Neural crest cell (in vitro differentiated cells): ENCODE measurements around the gene KRTAP10-9. TPM values are rescaled to one million over a fixed set of nuclear protein-coding genes. Genes with fewer than 3 reads are reported as not detected.

Experiments used
- DNase-seq: peaks from one replicate; pipeline ENCODE4 v3.0.0; 2021; ENCODE audit warnings: low read depth, mixed read lengths, low spot score
- H3K27ac Mint-ChIP-seq: one replicate; pipeline ENCODE4 v1.8.0; 2021; ENCODE audit warnings: mild to moderate bottlenecking, mixed read lengths; ENCODE audit not compliant: unreplicated experiment
- H3K27me3 Mint-ChIP-seq: 2 replicates; pipeline ENCODE4 v1.8.0; 2021; ENCODE audit warnings: low read depth, mild to moderate bottlenecking, mixed read lengths
- H3K36me3 Mint-ChIP-seq: 2 replicates; pipeline ENCODE4 v1.8.0; 2021; ENCODE audit warnings: low read depth, mild to moderate bottlenecking, mixed read lengths
- H3K4me1 Mint-ChIP-seq: 2 replicates; pipeline ENCODE4 v1.8.0; 2021; ENCODE audit warnings: mixed read lengths
- H3K4me3 Mint-ChIP-seq: one replicate; pipeline ENCODE4 v1.8.0; 2021; ENCODE audit warnings: mild to moderate bottlenecking, mixed read lengths
- H3K9me3 Mint-ChIP-seq: 2 replicates; pipeline ENCODE4 v1.8.0; 2021; ENCODE audit warnings: mixed read lengths
- total RNA-seq: library from RNA; stranded (reverse); gene quantifications from 2 replicates; pipeline ENCODE4 v1.2.1, GENCODE V29; 2021
- TF ChIP-seq, protein P1 (sequence below): fragments of 200-600 bp; sonication (generic); conservative IDR thresholded peaks from 2 replicates; pipeline ENCODE4 v1.5.0; 2021; ENCODE audit warnings: antibody characterized with exemption, mild to moderate bottlenecking

Gene KRTAP10-9
- total RNA-seq, 1 donor from 2014 or later = not detected

GRCh38 chr21:44593598-44594405 is 33.1 kb upstream of the KRTAP10-9 start:
- no peak for DNase-seq
- Mint-ChIP-seq H3K36me3 (no peaks in the 10 kb centered on the region), H3K4me1 (peaks cover 25% of the 10 kb centered on the region), H3K4me3 (no peak overlapping the region), H3K27me3 (no peaks in the 10 kb centered on the region), H3K27ac (peak overlapping the region; percentile 69), H3K9me3 (no peaks in the 10 kb centered on the region)
- TF ChIP-seq, protein P1, sequence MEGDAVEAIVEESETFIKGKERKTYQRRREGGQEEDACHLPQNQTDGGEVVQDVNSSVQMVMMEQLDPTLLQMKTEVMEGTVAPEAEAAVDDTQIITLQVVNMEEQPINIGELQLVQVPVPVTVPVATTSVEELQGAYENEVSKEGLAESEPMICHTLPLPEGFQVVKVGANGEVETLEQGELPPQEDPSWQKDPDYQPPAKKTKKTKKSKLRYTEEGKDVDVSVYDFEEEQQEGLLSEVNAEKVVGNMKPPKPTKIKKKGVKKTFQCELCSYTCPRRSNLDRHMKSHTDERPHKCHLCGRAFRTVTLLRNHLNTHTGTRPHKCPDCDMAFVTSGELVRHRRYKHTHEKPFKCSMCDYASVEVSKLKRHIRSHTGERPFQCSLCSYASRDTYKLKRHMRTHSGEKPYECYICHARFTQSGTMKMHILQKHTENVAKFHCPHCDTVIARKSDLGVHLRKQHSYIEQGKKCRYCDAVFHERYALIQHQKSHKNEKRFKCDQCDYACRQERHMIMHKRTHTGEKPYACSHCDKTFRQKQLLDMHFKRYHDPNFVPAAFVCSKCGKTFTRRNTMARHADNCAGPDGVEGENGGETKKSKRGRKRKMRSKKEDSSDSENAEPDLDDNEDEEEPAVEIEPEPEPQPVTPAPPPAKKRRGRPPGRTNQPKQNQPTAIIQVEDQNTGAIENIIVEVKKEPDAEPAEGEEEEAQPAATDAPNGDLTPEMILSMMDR = no peak

GRCh38 chr21:44594406-44594916 is 32.4 kb upstream of the KRTAP10-9 start:
- no peak overlapping the region for H3K4me3 Mint-ChIP-seq
- no peaks in the 10 kb centered on the region for H3K36me3 Mint-ChIP-seq
- TF ChIP-seq, protein P1 = no peak
- no peak for DNase-seq
- peaks cover 26% of the 10 kb centered on the region for H3K4me1 Mint-ChIP-seq
- no peak overlapping the region for H3K27ac Mint-ChIP-seq
- no peaks in the 10 kb centered on the region for H3K27me3 Mint-ChIP-seq
- no peaks in the 10 kb centered on the region for H3K9me3 Mint-ChIP-seq

DNA sequence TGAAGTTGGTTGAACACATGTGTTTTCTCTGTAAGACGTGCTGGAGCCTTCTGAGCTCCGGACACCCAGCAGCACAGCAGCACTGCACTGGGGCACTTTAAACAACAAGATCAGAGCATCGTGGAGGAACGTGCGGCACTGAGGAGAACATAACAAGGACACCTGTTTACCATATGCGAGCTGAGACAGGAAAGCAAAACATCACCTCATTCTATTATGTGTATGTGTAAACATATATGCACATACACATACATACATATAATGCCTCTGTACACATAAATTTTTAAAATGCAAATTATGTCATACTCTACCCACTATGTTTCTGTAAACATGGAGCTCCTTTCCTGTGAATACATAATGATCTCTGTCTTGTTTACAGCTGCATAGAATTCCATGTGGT is 31.4 kb upstream of the KRTAP10-9 start:
- no peaks in the 10 kb centered on the region for H3K9me3 Mint-ChIP-seq
- H3K27ac Mint-ChIP-seq = no peak overlapping the region
- DNase-seq = no peak
- H3K4me1 Mint-ChIP-seq = peaks cover 26% of the 10 kb centered on the region
- H3K36me3 Mint-ChIP-seq = no peaks in the 10 kb centered on the region
- H3K4me3 Mint-ChIP-seq = no peak overlapping the region
- no peaks in the 10 kb centered on the region for H3K27me3 Mint-ChIP-seq
- TF ChIP-seq, protein P1 = no peak

GRCh38 chr21:44596068-44596725 is 30.7 kb upstream of the KRTAP10-9 start:
- TF ChIP-seq, protein P1 = no peak
- Mint-ChIP-seq H3K27me3 (no peaks in the 10 kb centered on the region), H3K27ac (no peak overlapping the region), H3K36me3 (no peaks in the 10 kb centered on the region), H3K4me3 (no peak overlapping the region), H3K9me3 (no peaks in the 10 kb centered on the region), H3K4me1 (peaks cover 26% of the 10 kb centered on the region)
- DNase-seq = no peak

DNA sequence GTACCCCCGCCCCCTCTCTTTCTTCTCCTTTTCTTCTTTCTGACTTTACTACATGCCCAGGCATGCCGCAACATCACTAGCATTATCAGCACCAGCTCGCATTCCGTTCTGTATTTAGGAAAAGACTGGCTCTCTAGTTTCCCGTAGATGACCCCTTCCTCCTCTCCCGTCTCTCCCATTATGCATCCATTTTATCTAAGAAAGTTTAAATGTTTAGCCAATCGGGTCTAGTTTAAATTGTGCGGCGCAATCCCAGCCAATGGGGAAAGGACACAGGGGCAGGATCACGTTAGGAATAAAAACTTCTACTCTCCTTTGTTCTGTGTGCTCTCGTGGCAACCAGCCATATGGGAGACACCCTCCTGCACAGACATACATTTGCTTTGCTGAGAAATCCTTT is 28.8 kb upstream of the KRTAP10-9 start:
- Mint-ChIP-seq H3K27ac (peak overlapping the region; percentile 69), H3K4me3 (peak overlapping the region; percentile 60), H3K4me1 (peaks cover 26% of the 10 kb centered on the region), H3K36me3 (no peaks in the 10 kb centered on the region), H3K9me3 (no peaks in the 10 kb centered on the region), H3K27me3 (no peaks in the 10 kb centered on the region)
- DNase-seq = no peak
- TF ChIP-seq, protein P1 = no peak
